Measurements from ENCODE around the gene ELMO1. TPM values are rescaled to one million over a fixed set of nuclear protein-coding genes. Genes with fewer than 3 reads are reported as not detected.

Gene ELMO1
- total and polyA plus RNA-seq, 10 donors = 26.0 to 494 (median 201) TPM

DNA sequence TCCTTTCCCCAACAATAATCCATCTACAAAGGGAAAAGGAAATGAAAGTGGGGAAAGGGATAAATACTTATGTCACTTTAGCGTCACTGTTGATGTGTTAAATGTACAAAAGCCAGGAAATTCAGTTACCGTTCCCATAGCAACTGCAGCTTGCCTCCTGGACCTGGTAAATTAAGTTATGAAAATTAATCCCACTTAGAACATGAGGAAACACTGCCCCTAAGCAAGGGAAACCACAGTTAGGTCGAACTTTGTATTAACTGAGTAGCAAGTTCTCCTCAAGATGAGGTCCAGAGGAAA, 386.2 kb downstream of the ELMO1 start:
- intact Hi-C loops (cut with DNase I; ENCODE audit: low total_unique reads) = no loop called here
- 61 to 71% (median 65%) methylated on average over 3 of the region's 3 CpGs for WGBS, 5 donors

DNA sequence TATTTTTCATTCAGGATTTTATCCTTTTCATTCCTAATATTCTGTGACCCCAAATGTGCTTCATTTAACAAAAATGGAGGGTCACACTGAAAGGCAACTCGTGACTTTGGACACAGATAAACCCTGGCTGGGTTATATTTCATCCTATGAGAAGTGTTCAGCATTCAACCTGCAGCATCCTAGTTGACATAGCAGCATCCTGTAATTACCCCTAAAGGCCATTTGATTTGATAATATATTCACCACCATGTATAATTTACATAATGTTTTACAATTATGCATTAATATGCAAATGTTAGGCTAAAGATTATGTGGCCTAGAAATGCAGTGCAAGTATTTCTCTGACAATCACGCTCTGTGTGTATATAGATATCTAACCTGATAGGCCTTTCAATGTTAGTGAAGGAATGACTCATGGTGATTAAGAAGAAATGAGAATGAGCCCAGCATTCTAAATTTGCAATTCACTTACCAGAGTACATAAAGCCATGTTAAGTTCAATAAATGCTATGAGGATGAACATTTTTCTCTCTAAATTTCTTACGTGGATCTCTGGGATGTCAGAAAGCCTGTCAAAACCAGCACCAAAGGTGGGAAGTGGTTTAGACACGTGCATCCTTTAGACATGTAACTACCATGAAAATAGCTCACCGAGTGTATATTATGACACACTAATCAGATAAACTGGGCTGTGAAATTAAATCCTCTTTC, 386.7 kb downstream of the ELMO1 start:
- H3K9me3 ChIP-seq = no peaks in the 10 kb centered on the region
- H3K27ac ChIP-seq = no peak overlapping the region
- TF ChIP-seq POLR2A (IDR thresholded peaks at IDR 0.05) = no peak
- TF ChIP-seq, protein P1, sequence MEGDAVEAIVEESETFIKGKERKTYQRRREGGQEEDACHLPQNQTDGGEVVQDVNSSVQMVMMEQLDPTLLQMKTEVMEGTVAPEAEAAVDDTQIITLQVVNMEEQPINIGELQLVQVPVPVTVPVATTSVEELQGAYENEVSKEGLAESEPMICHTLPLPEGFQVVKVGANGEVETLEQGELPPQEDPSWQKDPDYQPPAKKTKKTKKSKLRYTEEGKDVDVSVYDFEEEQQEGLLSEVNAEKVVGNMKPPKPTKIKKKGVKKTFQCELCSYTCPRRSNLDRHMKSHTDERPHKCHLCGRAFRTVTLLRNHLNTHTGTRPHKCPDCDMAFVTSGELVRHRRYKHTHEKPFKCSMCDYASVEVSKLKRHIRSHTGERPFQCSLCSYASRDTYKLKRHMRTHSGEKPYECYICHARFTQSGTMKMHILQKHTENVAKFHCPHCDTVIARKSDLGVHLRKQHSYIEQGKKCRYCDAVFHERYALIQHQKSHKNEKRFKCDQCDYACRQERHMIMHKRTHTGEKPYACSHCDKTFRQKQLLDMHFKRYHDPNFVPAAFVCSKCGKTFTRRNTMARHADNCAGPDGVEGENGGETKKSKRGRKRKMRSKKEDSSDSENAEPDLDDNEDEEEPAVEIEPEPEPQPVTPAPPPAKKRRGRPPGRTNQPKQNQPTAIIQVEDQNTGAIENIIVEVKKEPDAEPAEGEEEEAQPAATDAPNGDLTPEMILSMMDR (IDR thresholded peaks at IDR 0.05 in 8 of 11, conservative IDR thresholded peaks at IDR 0.05 in 3 of 11) = no peak
- TF ChIP-seq POLR2AphosphoS5 (IDR thresholded peaks at IDR 0.05) = no peak
- WGBS, 5 donors = 75 to 82% (median 77%) methylated on average over 5 of the region's 5 CpGs
- intact Hi-C loops (cut with DNase I; ENCODE audit: low total_unique reads) = no loop called here
- no peak for DNase-seq
- H3K4me1 ChIP-seq = no peaks in the 10 kb centered on the region
- no peak overlapping the region for H3K4me3 ChIP-seq
- no peaks in the 10 kb centered on the region for H3K27me3 ChIP-seq (replicated peaks in 1 of 7)
- peaks cover 0 to 33% (median 0%) of the 10 kb centered on the region in 6 donors for H3K36me3 ChIP-seq

More for the DNA sequence above, 386.2 kb downstream of the ELMO1 start:
- no peaks in the 10 kb centered on the region for H3K9me3 ChIP-seq
- H3K4me1 ChIP-seq = no peaks in the 10 kb centered on the region
- no peak overlapping the region for H3K27ac ChIP-seq
- TF ChIP-seq, protein P1 (IDR thresholded peaks at IDR 0.05 in 8 of 11, conservative IDR thresholded peaks at IDR 0.05 in 3 of 11) = no peak
- TF ChIP-seq POLR2A (IDR thresholded peaks at IDR 0.05) (no peak), POLR2AphosphoS5 (IDR thresholded peaks at IDR 0.05) (no peak)
- no peaks in the 10 kb centered on the region for H3K27me3 ChIP-seq (replicated peaks in 1 of 7)
- DNase-seq = no peak
- H3K4me3 ChIP-seq = no peak overlapping the region
- peaks cover 0 to 28% (median 0%) of the 10 kb centered on the region in 6 donors for H3K36me3 ChIP-seq

DNA sequence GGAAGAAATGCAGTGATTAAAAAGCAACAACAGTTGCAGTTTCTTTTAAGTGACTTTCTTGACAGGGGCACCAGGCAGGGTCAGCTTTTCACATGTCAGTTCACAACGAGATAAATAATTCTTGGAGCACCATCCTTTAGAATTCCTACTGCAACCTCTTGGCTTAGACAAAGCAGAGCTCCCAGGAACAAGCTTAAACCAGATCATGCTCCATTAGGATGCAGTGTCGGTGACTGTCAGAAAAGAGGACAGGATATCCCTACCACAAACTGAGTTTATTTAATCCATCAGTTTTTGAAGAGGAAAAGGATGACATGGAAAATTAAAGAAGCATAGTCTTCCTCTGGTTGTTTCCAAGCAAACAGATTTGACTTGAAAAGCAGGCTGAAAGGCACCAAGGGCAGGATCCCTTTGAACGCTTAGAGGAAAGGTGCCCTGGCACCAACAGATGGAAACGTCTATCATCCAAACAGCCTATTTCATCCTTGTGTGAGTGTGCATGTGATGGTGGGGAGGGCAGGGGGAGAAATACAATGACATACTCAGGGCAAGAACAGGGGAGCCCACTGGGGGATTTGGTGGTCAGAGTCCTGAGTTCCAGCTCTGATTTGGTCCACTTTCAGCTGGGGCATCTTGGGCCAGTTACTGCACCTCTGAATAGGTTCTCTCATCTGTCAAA, 392.3 kb downstream of the ELMO1 start:
- intact Hi-C loops (cut with DNase I; ENCODE audit: low total_unique reads) = no loop called here
- H3K4me3 ChIP-seq = no peak overlapping the region
- no peak for DNase-seq
- no peaks in the 10 kb centered on the region for H3K9me3 ChIP-seq
- WGBS, 5 donors = 80 to 92% (median 85%) methylated on average over 4 of the region's 4 CpGs
- H3K27me3 ChIP-seq (replicated peaks in 1 of 7) = no peaks in the 10 kb centered on the region
- no peak for TF ChIP-seq POLR2AphosphoS5 (IDR thresholded peaks at IDR 0.05)
- no peak for TF ChIP-seq POLR2A (IDR thresholded peaks at IDR 0.05)
- TF ChIP-seq, protein P1 (IDR thresholded peaks at IDR 0.05 in 8 of 11, conservative IDR thresholded peaks at IDR 0.05 in 3 of 11) = no peak
- H3K27ac ChIP-seq = no peak overlapping the region
- H3K36me3 ChIP-seq = peaks cover 0 to 44% (median 0%) of the 10 kb centered on the region in 6 donors
- H3K4me1 ChIP-seq = no peaks in the 10 kb centered on the region

DNA sequence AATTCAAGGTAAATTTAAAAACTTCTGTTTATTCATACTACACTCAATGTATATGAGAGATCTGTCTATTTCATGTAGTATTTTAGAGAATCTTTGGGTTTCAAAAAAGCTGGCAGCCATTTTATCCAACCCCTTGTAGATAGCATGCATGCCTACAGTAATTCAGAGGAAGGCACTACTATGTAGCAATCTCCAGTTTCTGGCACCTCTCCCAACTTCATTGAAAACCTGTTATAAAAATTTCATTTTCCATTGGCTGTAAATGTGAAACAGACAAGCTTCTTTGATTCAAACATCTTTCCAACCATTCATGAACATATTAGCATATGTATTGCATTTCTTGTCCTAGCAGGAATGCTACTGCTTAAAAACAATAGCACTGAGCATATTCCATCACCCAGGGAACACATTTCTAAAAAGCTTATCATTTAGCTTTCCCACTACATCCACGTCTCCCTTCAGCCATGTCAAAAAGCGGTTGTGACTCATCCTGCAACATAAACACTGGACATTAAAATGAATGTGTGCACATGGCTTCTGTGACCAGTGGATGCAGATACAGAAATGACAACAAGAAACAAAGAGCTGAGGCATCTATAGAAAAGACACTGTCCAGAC, 393.9 kb downstream of the ELMO1 start:
- H3K36me3 ChIP-seq = peaks cover 0 to 44% (median 0%) of the 10 kb centered on the region in 6 donors
- DNase-seq = no peak
- H3K9me3 ChIP-seq = no peaks in the 10 kb centered on the region
- H3K4me1 ChIP-seq = no peaks in the 10 kb centered on the region
- H3K27me3 ChIP-seq (replicated peaks in 1 of 7) = no peaks in the 10 kb centered on the region
- H3K27ac ChIP-seq = no peak overlapping the region
- 92 to 97% (median 94%) methylated on average over 2 of the region's 2 CpGs for WGBS, 5 donors
- no peak overlapping the region for H3K4me3 ChIP-seq
- intact Hi-C loops (cut with DNase I; ENCODE audit: low total_unique reads) = no loop called here
- TF ChIP-seq, protein P1 (IDR thresholded peaks at IDR 0.05 in 8 of 11, conservative IDR thresholded peaks at IDR 0.05 in 3 of 11) = no peak
- TF ChIP-seq POLR2A (IDR thresholded peaks at IDR 0.05) (no peak), POLR2AphosphoS5 (IDR thresholded peaks at IDR 0.05) (no peak)

All from spleen (tissue), 11 donors.